ENCODE measurements around the gene FAM107B.

The FAM107B gene

GRCh38 chr10:14776546-14776945 is 1.8 kb upstream of the FAM107B start:
- DNase-seq (ENCODE audit: low spot score): no peak

GRCh38 chr10:14775656-14776055 is 959 bp upstream of the FAM107B start:
- no peak for DNase-seq (ENCODE audit: low spot score)

- DNase-seq (ENCODE audit: low spot score): no peak
Measured at GRCh38 chr10:14774214-14774580, 500 bp downstream of the FAM107B start.

GRCh38 chr10:14773551-14774213 is 1.0 kb downstream of the FAM107B start:
- no peak for DNase-seq (ENCODE audit: low spot score)

GRCh38 chr10:14772399-14772798 is 2.3 kb downstream of the FAM107B start:
- DNase-seq (ENCODE audit: low spot score): no peak

- DNase-seq (ENCODE audit: low spot score): no peak
Measured at GRCh38 chr10:14770927-14771326, 3.8 kb downstream of the FAM107B start.

GRCh38 chr10:14761372-14761771 is 13.3 kb downstream of the FAM107B start:
- no peak for DNase-seq (ENCODE audit: low spot score)

GRCh38 chr10:14758994-14759664 is 15.6 kb downstream of the FAM107B start:
- no peak for DNase-seq (ENCODE audit: low spot score)

GRCh38 chr10:14758451-14758850 is 16.2 kb downstream of the FAM107B start:
- DNase-seq (ENCODE audit: low spot score): no peak

GRCh38 chr10:14757986-14758385 is 16.7 kb downstream of the FAM107B start:
- DNase-seq (ENCODE audit: low spot score): no peak

- no peak for DNase-seq (ENCODE audit: low spot score)
Measured at GRCh38 chr10:14757394-14757793, 17.3 kb downstream of the FAM107B start.

- DNase-seq (ENCODE audit: low spot score): no peak
Measured at GRCh38 chr10:14753441-14753840, 21.3 kb downstream of the FAM107B start.

- peak; percentile 58 for DNase-seq (ENCODE audit: low spot score)
Measured at GRCh38 chr10:14751921-14752320, 22.8 kb downstream of the FAM107B start.

GRCh38 chr10:14751014-14751896 is 23.4 kb downstream of the FAM107B start:
- DNase-seq (ENCODE audit: low spot score): no peak

GRCh38 chr10:14749070-14749809 is 25.5 kb downstream of the FAM107B start:
- no peak for DNase-seq (ENCODE audit: low spot score)

- DNase-seq (ENCODE audit: low spot score): no peak
Measured at GRCh38 chr10:14748441-14748840, 26.3 kb downstream of the FAM107B start.

GRCh38 chr10:14742815-14743214 is 31.9 kb downstream of the FAM107B start:
- no peak for DNase-seq (ENCODE audit: low spot score)

- no peak for DNase-seq (ENCODE audit: low spot score)
Measured at GRCh38 chr10:14742382-14742781, 32.3 kb downstream of the FAM107B start.

GRCh38 chr10:14740684-14741247 is 33.9 kb downstream of the FAM107B start:
- no peak for DNase-seq (ENCODE audit: low spot score)

- DNase-seq (ENCODE audit: low spot score): no peak
Measured at GRCh38 chr10:14737808-14738545, 36.7 kb downstream of the FAM107B start.

- peak; percentile 48 for DNase-seq (ENCODE audit: low spot score)
Measured at GRCh38 chr10:14736600-14737081, 38.1 kb downstream of the FAM107B start.
